NT2/D1 (cell line): ENCODE data around the gene HES7.

ENCODE experiments used
- SUZ12 ChIP-seq: IDR thresholded peaks from 2 replicates; pipeline ENCODE4 v1.6.1; 2011; ENCODE audit not compliant: insufficient read length, insufficient read depth; ENCODE audit errors: extremely low read depth
- YY1 ChIP-seq: IDR thresholded peaks from 2 replicates; pipeline ENCODE4 v1.6.1; 2011; ENCODE audit not compliant: insufficient read length, insufficient read depth
- ZNF274 ChIP-seq: IDR thresholded peaks from 2 replicates; pipeline ENCODE4 v1.6.1; 2011; ENCODE audit warnings: mild to moderate bottlenecking, low read depth, low read length

GRCh38 chr17:8100763-8101162, 23.1 kb downstream of the HES7 start:
- TF ChIP-seq ZNF274 (no peak), SUZ12 (no peak), YY1 (no peak)
